Activated CD8-positive, alpha-beta memory T cell treated with anti-CD3 and anti-CD28 coated beads for 4 hours (primary cell): ENCODE results near the gene TBC1D10A.

Source experiments
- DNase-seq, 2 donors: peaks; one replicate each; pipeline ENCODE4 v3.0.0-alpha.2; 2020; ENCODE audit warnings: low read depth in 2 of 2

Gene TBC1D10A

DNA sequence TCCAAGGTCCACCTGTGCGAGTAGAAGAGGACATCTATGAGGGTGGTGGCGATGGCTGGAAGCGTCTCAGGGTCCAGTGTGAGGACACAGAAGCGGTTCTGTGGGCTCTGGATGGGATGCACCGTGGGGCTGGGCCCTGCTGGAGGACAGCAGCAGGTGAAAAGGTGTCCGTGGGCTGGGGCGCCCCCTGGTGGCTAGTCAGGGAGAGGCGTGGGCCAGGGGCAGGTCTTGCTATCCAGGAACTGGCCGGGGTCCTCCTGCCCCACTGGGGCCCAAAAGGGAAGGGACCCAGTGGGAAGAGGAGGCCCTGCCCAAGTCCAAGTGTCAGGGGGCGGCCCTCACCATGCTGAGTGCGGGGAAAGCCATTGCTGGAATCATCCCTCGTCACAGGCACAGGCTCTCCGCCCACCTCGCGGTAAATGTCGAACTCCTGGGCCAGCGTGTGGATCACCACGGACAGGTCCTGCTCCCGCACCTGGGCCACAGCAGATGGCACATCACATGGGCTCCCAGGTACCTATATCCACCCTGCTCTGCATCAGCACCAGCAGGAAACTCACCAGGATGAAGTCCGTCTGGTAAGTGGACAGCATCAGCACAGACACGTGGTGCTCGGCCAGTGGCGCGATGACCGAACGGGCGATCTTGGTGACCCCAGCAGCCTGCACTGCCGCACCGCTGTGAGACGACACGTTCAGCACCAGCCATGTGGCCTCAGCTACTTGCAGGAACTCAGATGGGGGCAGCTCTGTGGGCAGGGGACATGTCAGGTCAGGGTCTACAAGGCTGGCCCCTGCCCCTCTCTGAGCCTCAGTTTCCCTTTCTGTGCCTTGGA, 39.7 kb downstream of the TBC1D10A start:
- DNase-seq, result peak; percentile 64 to 72

DNA sequence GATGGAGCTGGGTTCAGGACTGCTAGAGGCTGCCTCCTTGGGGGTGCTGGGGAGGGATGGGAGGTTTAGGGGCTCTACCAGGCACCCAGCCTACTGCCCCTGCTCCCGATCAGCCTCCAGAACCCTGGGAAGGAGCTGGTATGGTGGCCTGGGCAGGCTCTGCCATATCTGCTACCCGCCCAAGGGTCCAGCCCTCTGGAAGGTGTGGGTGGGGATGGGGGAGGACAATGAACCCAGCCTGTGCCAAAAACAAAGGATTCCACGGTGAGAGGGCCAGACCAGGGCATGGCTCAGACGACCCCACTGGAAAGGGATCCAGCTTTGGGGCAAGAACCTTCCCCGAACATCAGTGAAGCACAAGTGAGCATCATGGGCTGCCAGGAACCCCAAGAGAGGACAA, 40.4 kb downstream of the TBC1D10A start:
- DNase-seq, result no peak

DNA sequence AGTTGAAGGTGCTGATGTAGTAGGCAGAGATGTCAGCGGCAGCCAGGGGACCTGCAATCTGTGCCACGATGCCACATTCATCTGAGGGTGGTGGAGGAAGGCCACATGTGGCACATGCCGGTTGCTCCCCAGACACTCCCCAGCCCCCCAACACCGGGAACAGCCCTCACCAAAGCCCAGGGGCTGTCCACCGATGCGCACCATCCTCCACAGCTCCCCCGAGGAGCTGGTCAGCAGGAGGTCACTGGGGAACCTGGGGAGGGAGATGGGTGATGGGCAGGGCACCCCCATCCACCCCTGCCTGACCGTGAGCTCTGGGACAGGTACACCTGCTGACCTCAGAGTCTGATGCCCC, 40.9 kb downstream of the TBC1D10A start:
- DNase-seq, result no peak

DNA sequence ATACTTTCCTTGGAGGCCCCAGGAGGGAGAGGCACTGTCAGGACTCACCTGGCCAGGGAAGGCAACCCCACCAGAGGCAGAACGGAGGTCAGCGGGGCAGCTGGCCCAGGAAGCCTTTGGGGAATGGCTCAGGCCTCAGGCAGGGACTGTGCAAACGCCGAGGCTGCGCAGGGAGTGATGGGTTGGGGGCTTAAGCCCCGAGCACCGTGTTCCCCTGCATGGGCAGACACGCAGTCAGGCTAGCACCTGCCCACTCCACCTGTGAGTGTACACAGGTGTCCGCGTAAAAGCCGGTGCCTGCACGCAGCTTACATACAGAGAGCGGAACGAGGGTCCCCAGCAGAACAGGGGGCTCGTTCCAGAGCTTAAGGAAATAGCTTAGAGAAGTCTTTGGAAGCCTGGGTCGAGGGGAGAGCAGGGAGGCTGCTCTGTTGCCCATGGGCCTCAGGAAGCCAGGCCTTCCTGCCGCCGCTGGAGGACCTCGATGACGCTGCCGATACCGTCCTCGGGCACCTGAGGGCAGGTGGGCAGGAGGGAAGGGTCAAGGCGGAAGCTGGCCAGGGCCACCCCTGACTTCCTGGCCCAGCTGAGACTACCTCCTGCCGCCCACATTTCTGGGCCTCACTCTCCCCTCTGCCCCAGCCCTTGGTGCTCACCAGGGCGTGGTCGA, 41.4 kb downstream of the TBC1D10A start:
- DNase-seq, result no peak

DNA sequence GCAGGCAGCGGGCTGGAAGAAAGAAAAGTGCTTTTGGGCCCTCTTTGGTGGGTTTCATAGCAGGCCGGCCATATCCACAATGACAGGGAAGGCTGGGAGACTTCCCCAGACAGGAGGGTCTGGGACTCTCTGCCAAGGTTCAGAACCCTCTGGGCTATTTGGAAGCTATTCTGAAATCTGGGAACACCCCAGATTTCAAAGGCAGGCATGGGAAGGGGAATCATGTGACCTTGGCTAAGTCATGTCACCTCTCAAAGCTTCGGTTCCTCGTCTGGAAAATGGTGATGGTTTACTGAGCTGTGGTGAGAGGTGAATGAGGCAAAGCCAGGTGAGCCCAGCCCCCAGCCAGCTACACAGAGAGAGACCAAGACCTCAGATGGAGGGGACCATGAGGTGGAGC, 42.1 kb downstream of the TBC1D10A start:
- DNase-seq, result no peak

DNA sequence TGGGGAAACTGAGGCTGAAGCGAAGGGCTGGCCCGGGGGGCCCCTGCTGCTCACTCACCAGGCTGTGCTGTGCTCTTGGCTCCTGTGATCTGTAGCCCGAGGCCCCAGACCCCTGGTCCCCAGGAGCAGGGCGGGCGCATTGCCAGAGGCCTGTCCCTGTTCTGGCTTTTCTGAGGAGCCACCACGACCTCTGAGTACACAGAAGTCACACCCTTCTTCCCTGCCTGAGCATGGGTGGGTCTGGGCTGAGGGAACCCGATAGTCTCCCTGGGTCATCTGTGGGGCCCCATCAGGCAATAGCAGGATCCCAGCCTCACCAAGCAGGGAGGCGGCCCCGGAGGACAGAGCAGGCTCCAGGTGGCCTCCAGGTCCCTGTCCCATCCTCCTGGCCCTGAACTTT, 42.6 kb downstream of the TBC1D10A start:
- DNase-seq, result no peak

DNA sequence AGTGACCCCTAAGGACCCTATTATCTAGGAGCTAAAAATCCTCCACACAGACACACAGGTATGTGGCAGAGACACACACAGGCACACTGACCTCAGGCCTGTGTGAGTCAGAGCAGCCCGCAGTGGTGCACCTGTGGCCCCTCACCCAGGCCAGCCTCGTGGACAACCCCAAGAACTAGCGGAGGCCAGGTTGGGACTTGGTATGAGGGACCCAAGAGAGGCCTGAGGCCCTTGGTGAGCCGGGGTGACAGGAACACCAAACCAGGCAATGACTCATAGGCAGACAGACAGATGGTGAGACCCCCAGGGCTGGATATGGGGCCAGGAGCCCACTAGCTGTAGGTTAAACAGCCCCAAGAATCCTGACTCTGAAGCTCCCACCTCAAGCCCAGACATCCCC, 43.4 kb downstream of the TBC1D10A start:
- DNase-seq, result no peak

DNA sequence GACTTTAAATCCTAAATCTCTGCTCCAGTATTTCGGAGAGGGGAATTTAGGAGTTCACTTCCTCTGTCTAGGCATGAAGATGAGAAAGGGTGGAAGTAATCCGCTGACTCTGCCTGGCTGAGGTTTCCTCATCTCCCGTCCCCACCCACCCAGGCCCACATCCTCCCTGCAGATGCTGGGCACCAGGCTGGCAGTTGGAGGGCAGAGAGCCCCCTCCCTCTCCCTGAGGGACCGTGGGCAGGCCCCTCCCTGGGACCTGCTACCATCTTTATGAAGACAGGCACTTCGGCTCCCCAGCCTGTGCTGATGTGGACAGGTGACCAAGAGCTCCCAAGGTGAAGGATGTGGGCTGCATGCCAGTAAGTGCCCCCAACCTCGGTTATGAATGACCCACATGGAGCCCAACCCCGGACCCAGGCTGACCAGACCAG, 44.1 kb downstream of the TBC1D10A start:
- no peak for DNase-seq

DNA sequence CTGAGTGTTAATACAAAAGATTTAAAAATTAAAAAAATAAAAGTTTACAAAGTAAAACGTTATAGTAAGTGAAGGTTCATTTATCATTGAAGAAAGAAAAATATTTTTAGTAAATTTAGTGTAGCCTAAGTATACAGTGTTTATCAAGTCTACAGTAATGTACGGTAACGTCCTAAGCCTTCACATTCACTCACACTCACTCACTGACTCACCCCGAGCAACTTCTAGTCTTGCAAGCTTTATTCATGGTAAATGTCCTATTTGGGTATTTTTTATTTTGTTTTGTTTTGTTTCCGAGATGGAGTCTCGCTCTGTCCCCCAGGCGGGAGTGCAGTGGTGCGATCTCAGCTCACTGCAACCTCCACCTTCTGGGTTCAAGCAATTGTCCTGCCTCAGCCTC, 46.2 kb downstream of the TBC1D10A start:
- no peak for DNase-seq

DNA sequence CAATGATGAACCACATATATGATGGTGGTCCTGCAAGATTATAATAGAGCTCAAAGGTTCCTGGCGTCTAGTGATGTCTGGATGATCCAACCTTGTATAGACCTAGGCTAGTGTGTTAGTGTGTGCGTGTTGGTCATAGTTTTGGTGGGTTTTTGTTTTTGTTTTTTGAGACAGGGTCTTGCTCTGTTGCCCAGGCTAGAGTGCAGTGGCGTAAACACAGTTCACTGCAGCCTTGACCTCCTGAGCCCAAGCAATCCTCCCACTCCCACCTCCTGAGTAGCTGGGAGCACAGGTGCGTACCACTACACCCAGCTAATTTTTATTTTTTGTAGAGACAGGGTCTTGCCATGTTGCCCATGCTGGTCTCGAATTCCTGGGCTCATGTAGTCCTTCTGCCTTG, 46.8 kb downstream of the TBC1D10A start:
- DNase-seq, result no peak

DNA sequence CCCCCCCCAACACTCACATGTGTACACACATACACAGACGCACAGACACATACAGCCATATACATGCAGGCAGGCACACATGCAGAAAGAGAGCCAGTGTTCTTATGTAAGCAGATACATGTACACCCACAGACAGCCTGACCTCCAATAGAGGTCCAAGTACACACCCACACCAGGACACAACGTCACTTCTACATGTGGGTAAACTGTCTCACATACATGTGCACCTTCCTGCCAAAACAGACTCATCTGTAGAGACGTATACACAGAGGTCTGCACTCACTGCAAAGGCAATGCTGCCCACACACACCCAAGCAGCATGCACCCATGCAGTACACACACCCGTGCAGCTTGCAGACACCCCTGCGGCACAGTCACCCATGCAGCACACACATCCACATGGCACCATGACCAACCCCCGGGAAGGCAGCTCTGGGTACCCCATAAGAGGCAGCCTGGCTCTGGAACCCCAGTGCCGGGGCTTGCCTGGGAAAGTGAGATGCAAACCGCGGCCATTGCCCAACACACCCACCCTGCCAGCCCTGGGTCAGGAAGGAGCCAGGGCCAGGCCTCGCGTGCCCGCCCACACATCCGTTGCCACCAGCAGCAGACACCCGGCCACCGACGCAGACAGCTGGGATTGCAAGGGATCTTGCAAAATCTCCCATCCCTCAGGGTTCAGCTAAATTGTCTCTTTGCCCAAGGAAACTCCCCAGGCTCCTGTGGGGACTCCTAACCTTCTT, 47.5 kb downstream of the TBC1D10A start:
- DNase-seq, result no peak

DNA sequence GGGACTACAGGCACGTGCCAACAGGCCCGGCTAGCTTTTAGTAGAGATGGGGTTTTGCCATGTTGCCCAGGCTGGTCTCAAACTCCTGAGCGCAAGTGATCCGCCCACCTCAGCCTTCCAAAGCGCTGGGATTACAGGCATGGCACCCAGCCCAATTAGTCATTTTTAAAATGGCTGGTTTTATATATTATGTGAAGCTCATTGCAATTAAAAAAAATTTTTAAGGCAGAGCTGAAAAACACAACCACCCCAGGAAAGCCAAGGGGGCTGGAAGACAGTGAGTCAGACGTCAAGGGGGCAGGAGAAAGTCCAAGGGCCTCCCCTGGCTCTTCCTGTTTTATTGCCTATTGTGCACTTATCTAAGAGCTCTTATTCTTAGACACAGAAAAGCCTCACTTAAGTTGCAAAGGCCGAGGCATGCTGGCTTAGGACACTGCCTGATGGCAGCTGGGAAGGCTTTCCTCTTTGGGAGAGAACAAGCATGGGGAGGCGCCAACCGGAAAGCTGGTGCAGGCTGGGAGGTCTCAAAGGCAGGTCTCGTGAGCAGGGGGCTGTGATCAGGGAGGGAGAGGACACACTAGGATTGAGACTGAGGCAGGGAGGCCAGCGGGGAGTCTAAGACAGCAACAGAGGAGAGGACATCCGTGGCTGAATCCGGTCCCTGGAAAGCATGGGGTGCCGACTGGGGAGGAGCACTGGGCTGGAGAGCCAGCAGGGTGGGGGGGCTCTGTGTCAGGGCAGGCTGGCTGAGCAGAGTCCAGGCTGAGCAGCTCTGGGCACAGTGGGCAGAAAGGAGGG, 49.0 kb downstream of the TBC1D10A start:
- DNase-seq, result no peak

DNA sequence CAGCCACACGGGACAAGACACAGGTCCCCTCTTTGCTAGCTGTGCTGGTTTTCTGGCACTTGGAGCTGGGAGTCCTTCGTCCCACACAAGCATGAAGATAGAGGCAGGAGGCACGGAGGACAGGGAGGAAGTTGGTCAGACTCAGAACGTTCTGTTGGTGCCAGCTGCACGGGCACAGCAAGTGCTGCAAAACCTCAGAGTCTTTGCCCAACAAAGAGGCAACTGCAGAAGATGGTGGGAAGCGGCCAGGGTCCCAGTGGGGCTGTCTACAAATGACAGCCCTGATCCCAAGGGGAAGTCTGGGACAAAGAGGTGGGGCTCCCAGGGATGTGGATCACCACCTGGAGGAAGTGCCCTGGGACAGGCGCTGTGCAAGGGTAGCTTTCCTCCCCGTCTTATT, 50.7 kb downstream of the TBC1D10A start:
- DNase-seq, result no peak

DNA sequence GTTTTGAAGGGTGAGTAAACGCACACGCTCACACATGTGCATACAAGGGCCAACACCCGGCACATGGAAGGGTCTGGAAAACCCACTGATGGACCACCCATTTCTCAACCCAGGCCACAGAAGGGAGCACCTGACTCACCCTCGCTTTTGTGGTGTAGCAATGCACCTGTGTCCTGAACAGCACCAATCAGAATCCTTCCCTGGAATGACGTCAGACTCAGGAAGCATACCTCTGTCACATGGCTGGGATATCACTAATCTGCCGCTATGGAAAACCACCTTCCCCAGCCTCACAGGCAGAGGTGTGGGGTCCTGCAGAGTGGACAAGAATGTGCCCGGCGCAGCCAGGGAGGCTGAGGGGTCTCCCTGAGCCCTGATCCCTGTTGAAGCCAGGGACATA, 51.1 kb downstream of the TBC1D10A start:
- DNase-seq, result no peak

DNA sequence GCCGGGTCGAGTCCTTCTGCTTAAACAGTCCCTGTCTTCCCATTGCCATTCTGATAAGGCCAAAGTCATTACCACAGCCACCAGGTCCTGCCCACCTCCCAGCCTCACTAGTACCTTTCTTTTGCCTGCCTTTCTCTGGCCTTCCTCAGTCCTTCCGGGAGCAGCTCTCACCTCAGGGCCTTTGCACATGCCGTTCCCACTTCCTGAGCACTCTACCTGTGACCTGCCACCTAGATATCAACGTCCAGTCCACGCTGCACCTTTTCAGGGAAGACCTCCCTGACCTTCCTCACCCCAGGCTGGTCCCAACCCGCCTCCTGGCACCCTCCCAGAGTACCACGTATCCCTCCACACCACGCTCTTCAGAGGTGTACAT, 52.3 kb downstream of the TBC1D10A start:
- no peak for DNase-seq

DNA sequence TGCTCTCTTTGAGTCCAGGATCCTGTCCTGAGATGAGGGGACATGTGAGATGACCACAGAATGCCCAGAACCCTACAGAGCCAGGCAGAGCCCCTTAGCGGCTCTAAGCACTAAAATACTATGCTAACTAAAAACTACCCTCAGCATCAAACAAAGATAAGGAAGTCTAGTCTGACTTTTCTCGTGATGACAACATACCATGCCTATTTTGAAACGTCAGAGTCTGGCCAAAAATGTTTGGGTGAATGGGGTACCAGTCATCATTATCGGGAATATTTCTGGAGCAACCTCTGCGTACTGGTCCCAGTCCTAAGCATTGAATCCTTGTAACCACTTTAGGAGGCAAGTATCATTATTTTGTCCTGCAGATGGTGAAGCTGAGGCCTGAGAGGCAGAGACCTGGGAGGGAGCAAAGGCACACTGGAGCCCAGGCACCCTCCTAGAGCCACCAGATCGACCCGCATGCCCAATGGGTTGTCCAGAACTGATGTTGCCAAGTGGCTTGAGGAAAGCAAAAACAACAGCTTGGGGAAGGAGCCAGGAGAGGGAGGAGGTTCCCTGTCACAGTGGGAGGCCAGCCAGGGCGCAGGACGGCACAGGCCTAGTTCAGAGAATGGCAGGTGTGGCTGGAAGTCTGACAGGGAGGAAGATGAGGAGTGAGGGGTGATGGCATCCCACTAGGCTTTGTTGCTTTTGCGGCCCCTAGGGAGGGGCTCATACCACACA, 52.9 kb downstream of the TBC1D10A start:
- DNase-seq, result no peak

DNA sequence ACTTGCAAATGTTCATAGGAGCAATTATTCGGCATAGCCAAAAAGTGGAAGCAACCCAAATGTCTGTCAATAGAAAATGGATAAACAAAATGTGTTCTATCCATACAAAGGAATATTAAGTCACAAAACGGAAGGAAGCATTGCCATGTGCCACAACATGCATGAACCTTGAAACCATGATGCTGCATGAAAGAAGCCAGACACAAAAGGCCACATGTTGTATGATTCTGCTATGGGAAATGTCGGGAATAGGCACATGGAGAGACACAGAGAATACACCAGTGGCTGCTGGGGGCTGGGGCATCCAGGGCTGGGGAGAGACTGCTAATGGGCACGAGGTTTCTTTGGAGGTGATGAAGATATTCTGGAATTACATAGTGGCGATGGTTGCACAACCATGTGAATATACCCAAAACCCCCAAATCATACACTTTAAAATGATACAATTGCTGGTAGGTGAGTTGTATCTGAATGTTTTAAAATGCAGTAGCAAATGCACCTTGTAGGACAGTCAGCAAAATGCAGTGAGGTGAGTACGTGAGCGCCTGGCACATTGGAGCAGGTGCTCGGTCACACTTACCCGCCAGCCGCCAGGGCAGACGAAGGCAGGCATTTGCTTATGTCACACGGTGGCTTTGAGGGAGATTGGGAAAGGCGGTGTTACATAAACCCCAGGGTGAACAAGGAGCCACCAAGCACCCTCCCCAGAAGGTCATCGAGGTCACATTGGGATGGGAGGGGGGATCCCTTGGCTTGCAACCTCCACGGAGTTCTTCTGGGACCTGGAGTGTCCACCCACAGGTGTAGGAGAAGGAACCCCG, 53.8 kb downstream of the TBC1D10A start:
- DNase-seq, result no peak

DNA sequence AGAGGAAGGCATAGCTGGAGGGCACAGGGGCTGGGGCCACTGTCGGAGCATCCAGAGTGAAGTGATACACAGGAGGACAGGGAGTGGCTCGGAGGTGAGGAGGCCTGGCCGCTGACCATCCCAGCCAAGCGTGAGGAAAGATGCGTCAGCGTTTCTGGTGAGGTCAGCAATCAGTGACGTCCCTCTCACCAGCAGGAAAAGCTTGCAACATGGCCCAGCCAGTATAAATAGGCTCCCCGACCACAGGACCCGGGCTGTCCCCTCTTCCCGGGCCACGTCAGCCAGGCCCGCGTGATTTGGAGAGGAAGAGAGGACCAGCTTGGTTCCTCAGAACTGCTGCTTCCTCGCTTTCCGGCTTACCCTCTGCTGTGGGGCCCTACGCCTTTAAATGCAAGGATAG, 55.9 kb downstream of the TBC1D10A start:
- DNase-seq, result no peak

DNA sequence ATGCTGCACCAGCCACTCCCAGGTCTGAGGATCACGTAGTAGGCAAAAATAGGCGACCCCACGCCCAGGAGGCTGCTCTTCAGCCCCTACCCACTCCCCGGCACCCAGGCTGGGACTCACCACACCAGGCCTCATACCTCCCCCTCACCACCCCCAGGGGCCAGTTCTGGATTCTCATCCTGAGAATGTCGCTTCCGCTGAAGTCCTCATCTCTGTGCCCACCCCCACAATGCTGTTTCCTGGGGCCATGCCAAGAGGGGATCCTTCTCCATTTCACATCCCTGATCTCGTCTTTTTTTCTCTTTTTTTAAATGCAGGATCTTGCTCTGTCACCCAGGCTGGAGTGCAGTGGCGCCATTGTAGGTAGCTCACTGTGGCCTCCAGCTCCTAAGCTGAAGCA, 58.4 kb downstream of the TBC1D10A start:
- DNase-seq, result no peak
